SU-DHL-6 (cell line): ENCODE measurements around the gene REG4.

Experiments
- EZH2phosphoT487 ChIP-seq: fragments of 200-600 bp; sonication (generic), shearing (Covaris generic); conservative IDR thresholded peaks from 2 replicates; pipeline ENCODE4 v1.6.1; 2018; ENCODE audit warnings: mild to moderate bottlenecking, antibody characterized with exemption, low read length, moderate library complexity, mixed read lengths
- TF ChIP-seq, protein P1 (sequence below): fragments of 200-600 bp; sonication (generic); IDR thresholded peaks from one replicate; pipeline ENCODE4 v1.5.1; 2017; ENCODE audit warnings: antibody characterized with exemption, mild to moderate bottlenecking, low read length, moderate library complexity; ENCODE audit not compliant: insufficient read depth, poor library complexity, severe bottlenecking

DNA sequence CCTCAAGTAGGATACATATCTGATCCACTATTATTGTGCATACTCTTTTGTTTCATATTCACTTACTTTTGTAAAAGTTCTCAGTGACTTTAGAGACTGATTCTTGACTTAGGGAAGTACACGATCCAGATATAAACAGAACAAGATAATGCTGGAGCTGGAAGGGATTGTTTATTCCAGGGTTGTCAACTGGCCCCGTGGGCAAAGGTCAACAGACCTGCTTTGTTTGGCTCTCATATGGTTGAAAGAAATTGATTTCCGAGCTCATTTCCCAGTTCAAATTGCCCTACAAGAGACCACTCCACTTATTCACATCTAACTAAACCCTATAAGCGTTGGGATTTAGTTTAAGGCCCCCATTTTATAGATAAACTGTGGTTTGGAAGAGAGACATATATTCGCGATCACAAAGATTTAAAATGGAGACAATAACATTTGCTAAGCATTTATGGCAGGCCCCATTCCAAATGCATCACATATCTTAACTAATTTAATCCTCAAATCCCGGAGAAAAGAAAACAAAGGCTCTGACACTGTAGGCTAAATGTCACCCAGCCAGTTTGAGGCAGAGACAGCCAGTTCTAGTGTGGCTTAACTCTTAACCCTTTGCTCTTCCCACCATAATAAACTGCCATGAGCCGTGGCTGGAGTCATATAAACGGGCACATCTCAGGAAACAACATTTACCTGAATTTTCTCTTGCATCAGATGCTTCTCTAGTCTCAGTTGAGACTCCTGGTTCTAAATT, 20.6 kb downstream of the REG4 start:
- TF ChIP-seq, protein P1, sequence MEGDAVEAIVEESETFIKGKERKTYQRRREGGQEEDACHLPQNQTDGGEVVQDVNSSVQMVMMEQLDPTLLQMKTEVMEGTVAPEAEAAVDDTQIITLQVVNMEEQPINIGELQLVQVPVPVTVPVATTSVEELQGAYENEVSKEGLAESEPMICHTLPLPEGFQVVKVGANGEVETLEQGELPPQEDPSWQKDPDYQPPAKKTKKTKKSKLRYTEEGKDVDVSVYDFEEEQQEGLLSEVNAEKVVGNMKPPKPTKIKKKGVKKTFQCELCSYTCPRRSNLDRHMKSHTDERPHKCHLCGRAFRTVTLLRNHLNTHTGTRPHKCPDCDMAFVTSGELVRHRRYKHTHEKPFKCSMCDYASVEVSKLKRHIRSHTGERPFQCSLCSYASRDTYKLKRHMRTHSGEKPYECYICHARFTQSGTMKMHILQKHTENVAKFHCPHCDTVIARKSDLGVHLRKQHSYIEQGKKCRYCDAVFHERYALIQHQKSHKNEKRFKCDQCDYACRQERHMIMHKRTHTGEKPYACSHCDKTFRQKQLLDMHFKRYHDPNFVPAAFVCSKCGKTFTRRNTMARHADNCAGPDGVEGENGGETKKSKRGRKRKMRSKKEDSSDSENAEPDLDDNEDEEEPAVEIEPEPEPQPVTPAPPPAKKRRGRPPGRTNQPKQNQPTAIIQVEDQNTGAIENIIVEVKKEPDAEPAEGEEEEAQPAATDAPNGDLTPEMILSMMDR, result no peak
- TF ChIP-seq EZH2phosphoT487, result no peak
